HG03342 (cell line): Measurements from ENCODE around the gene ADARB1.
"Not testable (repeated sequence)": the region's sequence is repeated elsewhere in the genome, so short reads cannot be mapped to it uniquely, and the experiment has no call there.

Source experiments
- ATAC-seq: cut with Tn5 transposase; IDR thresholded peaks from one replicate; pipeline ENCODE4 v1.9.1; 2021; ENCODE audit warnings: mild to moderate bottlenecking, moderate library complexity; ENCODE audit not compliant: unreplicated experiment

ADARB1 gene

DNA sequence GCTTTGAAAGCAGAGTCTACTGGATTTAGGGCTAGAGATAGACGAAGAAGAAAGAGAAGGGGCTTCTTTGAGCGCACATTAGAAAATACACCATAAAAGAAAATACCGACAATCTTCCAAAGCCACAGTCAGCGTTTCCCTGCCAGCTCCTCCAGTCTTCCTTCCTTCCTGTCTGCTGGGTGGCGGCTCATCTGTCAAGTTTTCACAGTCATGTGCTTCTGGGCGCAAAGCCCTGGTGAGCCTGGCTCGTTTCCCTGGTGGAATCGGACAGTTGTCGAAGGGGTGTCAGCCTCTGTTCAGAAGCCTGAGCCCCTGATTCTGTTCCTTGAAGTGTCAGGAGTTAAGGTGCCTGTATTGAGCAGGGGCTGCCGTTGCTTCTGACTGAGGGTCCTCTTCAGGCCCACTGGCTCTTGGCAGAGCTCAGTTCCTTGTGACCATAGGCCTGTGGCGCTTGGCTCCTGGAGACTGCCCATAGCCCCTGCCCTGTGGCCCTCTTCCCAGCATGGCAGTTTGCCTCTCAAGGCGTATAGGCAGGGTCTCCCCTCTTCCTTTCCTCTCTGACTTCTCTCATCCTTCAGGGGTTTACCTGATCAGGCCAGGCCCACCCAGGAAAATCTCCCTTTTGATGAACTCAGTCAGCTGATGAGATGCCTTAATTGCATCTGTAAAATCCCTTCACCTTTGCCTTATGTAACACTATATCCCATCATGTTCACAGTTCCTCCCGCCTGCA lies 58.6 kb downstream of the ADARB1 start:
- no peak for ATAC-seq

DNA sequence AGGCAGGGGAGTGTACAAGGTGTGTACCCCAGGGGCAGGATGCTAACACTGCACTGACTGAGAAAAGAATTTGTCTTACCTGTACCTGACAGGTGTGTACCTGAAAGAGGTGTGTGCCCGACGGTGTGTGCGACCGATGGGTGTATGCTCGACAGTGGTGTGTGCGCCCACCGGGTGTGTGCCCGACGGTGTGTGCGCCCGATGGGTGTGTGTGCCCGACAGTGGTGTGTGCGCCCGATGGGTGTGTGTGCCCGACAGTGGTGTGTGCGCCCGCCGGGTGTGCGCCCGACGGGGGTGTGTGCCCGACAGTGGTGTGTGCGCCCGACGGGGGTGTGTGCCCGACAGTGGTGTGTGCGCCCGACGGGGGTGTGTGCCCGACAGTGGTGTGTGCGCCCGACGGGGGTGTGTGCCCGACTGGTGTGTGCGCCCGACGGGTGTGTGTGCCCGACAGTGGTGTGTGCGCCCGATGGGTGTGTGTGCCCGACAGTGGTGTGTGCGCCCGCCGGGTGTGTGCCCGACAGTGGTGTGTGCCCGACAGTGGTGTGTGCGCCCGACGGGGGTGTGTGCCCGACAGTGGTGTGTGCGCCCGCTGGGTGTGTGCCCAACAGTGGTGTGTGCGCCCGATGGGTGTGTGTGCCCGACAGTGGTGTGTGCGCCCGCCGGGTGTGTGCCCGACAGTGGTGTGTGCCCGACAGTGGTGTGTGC lies 59.3 kb downstream of the ADARB1 start:
- not testable (repeated sequence) for ATAC-seq

DNA sequence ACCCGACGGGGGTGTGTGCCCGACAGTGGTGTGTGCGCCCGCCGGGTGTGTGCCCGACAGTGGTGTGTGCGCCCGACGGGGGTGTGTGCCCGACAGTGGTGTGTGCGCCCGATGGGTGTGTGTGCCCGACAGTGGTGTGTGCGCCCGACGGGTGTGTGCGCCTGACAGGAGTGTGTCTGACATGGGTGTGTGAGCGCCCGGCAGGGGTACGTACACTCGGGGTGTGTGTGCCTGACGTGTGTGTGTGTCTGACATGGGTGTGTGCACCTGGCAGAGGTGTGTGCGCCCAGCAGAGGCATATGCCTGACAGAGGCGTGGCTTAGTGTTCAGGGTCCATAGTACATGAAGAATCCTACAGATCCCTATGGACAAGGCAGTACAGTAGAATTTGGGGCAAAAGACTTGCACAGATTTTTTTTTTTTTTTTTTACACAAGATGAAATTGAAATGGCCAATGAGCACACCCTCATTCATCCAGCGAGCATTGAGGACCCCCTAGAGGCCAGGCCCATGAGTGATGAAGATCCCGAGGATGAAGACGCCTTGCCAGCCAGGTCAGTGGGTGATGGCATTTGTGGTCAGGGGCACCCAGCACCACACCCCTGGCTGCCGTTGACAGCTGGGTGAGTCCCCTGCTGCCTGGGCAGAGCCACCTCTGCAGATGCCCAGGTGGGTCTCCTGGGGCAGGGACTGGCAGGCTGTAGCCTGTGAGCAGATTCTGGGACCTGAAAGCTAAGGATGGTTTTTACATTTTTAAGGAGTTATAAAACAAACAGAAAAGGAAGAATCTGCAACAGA lies 60.1 kb downstream of the ADARB1 start:
- ATAC-seq: no peak

GRCh38 chr21:45135122-45135521 lies 60.7 kb downstream of the ADARB1 start:
- no peak for ATAC-seq

GRCh38 chr21:45135868-45136267 lies 61.5 kb downstream of the ADARB1 start:
- ATAC-seq: no peak

GRCh38 chr21:45136500-45136899 lies 62.1 kb downstream of the ADARB1 start:
- ATAC-seq: no peak

DNA sequence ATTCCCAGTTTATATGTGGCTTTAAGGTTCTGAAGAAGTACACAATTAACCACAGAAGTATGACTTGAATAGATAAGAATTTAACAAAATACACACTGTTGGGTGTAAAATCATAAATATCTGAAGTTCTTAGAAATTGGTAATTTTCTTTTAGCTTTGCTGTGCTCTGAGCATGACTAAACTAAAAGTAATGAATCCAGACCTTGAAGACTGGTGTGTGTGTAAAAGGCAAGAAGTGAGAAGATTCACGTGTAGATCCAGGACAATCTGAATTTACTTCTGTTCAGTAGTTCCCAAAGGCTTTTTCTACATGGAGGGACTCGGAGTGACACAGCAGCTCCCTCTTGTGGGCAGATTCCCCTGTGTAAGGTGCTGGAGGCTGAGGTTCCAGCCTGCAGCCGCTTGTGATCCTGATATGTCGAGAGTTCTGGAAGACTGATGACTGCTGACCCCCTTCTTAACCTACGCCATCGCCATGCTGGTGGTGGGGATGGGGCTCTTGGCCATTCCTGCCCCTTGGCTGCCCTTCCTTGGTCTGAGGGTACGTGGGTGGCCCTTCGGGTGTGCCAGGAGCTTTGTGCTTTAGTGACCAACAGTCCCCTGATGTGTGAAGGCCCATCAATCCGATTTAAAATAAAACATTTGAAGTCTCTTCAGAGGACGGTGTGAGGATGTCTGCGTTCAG lies 62.7 kb downstream of the ADARB1 start:
- no peak for ATAC-seq

- ATAC-seq: no peak
Measured at GRCh38 chr21:45137612-45137937, 63.2 kb downstream of the ADARB1 start.

DNA sequence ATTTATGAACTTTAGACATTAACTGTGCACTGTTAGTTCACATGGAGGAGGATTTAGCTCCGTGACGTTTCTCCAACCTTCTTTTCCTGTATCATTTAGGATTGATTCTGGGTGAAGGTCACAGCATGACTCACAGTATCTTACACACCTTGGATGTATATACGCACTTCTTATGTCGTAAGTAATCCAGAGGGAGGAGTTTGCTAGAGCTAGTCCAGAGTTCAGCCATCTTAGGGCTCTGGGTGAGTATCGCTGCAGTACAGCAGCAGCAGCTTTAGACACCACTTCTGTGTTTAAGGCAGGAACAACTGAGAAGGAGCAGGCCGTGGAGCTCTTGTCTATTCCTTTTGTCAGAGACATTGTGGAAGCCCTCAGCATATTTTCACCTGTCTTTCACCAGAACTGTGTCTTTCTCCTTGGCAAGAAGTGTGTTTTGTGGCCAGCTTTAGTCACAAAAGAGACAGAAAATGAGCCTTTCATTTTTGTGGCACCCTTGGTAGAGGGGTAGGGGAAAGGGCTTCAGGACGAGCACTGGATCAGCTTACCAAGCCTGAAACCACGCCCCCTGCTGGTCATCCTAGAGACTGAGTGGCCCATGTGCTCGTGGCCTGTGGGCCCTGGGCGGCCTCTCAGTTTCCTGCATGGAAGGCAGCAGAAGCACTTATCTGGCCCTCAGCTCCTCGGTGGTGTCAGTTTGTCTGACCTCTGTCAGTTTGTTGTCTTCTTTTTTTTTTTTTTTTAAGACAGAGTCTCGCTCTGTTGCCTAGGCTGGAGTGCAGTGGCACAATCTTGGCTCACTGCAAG lies 64.0 kb downstream of the ADARB1 start:
- no peak for ATAC-seq

GRCh38 chr21:45139003-45139360 lies 64.6 kb downstream of the ADARB1 start:
- ATAC-seq: not testable (repeated sequence)

DNA sequence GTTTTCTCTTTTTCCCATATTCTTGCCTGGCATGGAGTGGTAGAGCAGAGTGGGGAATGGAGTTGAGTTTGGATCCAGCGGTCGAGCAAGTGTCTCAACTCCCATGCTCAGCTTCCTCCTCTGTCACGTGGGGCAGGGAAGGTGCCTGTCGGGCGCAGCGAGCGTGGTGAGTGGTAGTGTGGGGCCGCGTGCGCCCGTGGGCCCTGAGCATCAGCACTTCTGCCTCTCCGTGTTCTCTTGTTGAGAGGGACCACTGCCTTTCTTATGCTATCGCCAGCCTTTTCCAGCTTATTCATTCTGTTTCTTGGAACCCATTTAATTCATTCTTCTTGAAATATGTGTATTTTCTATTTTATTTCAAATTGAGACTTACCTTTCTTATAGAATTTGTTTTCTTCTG lies 65.1 kb downstream of the ADARB1 start:
- no peak for ATAC-seq

DNA sequence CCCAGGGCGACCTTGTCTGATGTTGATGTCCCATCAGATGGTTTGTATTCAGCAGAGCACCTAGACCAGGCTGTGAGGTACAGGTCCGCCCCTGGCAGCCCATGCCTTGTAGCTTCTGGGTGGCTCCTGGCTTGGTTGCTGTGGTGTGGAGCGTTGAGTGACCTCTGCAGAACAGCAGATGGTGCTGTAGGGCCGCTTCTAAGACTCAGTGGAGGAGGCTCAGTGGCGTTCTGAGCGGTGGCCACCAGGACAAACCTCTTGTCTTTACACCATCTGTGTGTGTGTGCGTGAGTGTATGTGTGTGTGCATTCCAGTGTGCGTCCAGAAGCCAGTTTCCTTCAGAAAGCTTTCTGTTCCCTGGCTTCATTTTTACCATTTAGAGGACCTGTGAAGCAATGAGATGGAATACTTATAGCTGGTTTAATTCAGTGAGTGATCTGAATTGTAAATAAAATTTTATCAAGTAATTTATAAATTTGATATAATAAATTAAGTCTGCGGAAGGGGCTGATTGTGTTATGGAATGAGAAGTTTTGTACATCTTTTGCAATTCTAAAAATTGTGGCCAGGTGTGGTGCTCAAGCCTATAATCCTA lies 66.1 kb downstream of the ADARB1 start:
- peak; percentile 76 for ATAC-seq

DNA sequence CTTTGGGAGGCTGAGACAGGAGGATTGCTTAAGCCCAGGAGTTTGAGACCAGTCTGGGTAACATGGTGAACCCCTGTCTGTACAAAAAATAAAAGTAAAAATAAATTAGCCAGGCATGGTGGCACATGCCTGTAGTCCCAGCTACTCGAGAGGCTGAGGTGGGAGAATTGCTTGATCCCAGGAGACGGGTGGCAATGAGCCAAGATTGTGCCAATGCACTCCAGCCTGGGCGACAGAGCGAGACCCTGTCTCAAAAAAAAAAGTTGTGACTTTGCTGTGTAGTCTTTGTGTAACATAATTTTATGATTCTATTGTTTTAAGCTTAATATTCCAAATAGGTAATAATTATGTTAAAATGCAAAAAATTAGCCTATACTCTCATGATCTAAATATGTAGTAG lies 66.6 kb downstream of the ADARB1 start:
- ATAC-seq: not testable (repeated sequence)

DNA sequence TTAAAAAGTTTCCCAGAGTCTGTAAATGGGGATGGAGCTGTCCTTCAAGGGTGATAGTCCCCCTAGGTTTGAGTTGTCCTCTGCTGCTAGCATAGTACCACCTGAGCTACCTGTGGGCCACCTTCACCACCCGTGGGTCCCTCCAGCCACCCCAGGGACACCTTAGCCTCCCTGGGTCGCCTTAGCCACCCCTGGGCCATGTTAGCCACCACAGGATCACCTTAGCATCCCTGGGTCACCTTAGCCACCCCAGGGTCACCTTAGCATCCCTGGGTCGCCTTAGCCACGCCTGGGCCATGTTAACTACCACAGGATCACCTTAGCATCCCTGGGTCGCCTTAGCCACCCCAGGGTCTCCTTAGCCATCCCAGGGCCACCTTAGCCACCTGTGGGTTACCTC lies 67.1 kb downstream of the ADARB1 start:
- no peak for ATAC-seq

DNA sequence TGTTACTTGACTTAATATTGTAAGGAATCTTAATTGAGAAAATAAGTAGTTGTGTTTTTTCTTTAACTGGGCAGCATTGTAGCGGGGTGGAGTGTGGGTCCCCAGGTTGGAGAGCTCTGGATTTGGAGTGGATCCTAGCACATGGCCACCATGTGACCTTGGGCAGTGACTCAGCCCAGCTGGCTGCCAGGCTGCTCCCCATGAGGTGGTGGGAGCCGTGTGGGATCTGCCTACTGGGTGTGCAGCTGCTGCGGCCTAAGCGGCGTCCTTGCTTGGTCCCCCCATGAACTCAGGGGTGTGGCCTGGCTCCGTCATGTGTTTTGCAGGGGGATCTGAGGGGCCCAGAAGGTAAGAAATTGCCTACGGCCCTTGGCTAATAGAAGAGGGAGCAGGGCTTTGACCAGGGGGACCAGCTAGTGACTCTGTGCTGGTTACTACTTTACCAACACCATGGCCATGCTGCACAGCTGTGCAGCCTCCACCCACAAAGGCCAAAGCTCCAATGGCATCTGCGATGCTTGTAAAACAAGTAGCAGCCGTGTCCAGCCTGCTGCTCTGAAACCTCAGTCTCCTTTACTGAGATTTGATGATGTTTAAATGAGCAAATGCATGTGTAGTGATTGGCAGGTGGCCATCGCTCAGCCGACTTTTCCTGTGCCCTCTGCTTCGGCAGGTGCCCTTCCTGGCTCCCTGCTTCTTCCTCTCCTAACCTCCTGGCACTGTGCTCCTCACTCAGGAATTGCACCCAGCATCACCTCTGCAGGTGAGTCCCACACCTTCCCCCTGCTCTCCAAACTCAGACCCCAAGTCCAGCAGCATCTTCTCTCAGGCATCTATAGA lies 68.3 kb downstream of the ADARB1 start:
- ATAC-seq: no peak

- ATAC-seq: no peak
Measured at GRCh38 chr21:45143855-45144254, 69.5 kb downstream of the ADARB1 start.

DNA sequence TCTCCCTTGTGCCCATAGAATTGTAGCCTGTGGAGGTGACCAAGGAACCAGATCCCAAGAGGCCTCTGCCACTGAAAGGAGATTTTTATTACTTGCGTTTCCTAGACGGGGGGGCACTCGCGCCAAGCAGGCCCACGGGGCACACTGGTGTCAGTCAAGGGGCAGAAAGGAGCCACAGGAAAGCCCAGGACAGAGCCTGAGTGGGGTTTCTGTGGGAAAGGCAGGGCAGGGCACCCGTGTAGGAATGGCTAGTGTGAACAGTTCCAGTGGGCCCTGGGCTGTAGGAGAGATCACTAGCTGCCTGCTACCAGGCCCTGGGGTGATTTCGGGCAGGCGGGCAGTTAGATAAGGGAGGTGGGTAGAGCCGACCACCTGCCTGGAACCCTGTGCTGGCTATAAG lies 70.8 kb downstream of the ADARB1 start:
- no peak for ATAC-seq

GRCh38 chr21:45145846-45146245 lies 71.5 kb downstream of the ADARB1 start:
- not testable (repeated sequence) for ATAC-seq

DNA sequence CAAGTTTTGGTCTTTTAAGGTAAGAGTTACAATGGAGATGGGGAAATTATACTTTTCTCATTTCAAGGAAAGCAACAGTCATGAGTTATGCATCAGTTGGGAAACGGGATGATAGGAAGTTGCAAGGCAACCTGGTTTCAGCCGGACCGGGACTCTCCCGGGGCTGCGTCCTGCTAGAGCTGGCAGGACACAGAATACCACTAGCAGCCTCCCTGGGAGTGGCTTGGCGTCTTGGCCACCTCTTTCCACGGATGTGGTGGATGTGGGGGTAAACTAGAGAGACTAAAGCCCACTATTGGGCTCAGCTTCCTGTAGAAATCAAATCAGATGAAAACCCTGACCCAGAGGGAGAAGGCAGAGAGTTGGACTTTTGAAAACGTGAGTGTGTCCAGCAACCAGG lies 71.9 kb downstream of the ADARB1 start:
- no peak for ATAC-seq
